Fibroblast of lung (primary cell): ENCODE measurements around the gene NOTCH2. TPM values are rescaled to one million over a fixed set of nuclear protein-coding genes. Genes with fewer than 3 reads are reported as not detected.
A peak's percentile ranks its signal among the peaks of the same experiment; 100 is the strongest.

Experiments used
- DNase-seq, 2 donors: peaks; one replicate each; pipeline versions ENCODE4 v3.0.0 to v3.0.0-alpha.2; 2010; ENCODE audit warnings: low read depth in 2 of 2
- H2AFZ ChIP-seq: 2 replicates; pipeline ENCODE4 v1.5.1; 2012; ENCODE audit warnings: low read length, control low read depth, inconsistent platforms
- H3K27ac ChIP-seq: 2 replicates; pipeline ENCODE4 v1.5.1; 2011; ENCODE audit warnings: low read length, control low read depth; ENCODE audit not compliant: insufficient read depth
- H3K27me3 ChIP-seq: 2 replicates; pipeline ENCODE4 v1.5.1; 2011; ENCODE audit warnings: mild to moderate bottlenecking, low read length; ENCODE audit not compliant: control insufficient read depth, insufficient read depth
- H3K36me3 ChIP-seq: 2 replicates; pipeline ENCODE4 v1.5.1; 2011; ENCODE audit warnings: low read length; ENCODE audit not compliant: control insufficient read depth, insufficient read depth
- H3K4me1 ChIP-seq: 2 replicates; pipeline ENCODE4 v1.5.1; 2011; ENCODE audit warnings: low read length; ENCODE audit not compliant: control insufficient read depth, insufficient read depth; ENCODE audit errors: extremely low read depth
- H3K4me2 ChIP-seq: 2 replicates; pipeline ENCODE4 v1.5.1; 2011; ENCODE audit warnings: low read length, control low read depth; ENCODE audit not compliant: insufficient read depth; ENCODE audit errors: extremely low read depth
- H3K4me3 ChIP-seq, 4 experiments: fragments of 200-600 bp in 1 of 4; sonication (generic) in 1 of 4; replicated peaks in 1 of 4; 2 replicates each; pipeline ENCODE4 v1.5.1; 2011 to 2016; ENCODE audit warnings: low read length in 4 of 4, low read depth in 3 of 4, mild to moderate bottlenecking in 3 of 4, control low read depth in 2 of 4, inconsistent platforms in 1 of 4, mixed read lengths in 1 of 4; ENCODE audit not compliant: insufficient read depth in 1 of 4; ENCODE audit errors: control extremely low read depth in 1 of 4
- H3K79me2 ChIP-seq: 2 replicates; pipeline ENCODE4 v1.5.1; 2012; ENCODE audit warnings: mild to moderate bottlenecking, low read length, inconsistent platforms; ENCODE audit not compliant: control insufficient read depth, insufficient read depth
- H3K9ac ChIP-seq: 2 replicates; pipeline ENCODE4 v1.5.1; 2011; ENCODE audit warnings: mild to moderate bottlenecking, low read length, control low read depth; ENCODE audit not compliant: insufficient read depth
- H3K9me3 ChIP-seq: 2 replicates; pipeline ENCODE4 v1.5.1; 2012; ENCODE audit warnings: low read depth, low read length; ENCODE audit not compliant: control insufficient read depth, insufficient read depth
- H4K20me1 ChIP-seq: 2 replicates; pipeline ENCODE4 v1.5.1; 2011; ENCODE audit warnings: low read length; ENCODE audit not compliant: control insufficient read depth, insufficient read depth; ENCODE audit errors: extremely low read depth
- CTCF ChIP-seq, 2 donors: IDR thresholded peaks in 1 of 2; conservative IDR thresholded peaks in 1 of 2; 1 replicate in 1 of 2; 2 replicates in 1 of 2; pipeline ENCODE4 v1.5.1; 2011 to 2012; ENCODE audit warnings: low read length in 2 of 2, control low read depth in 1 of 2, inconsistent platforms in 1 of 2, low read depth in 1 of 2, mild to moderate bottlenecking in 1 of 2
- EZH2 ChIP-seq: IDR thresholded peaks from 2 replicates; pipeline ENCODE4 v1.5.1; 2012; ENCODE audit warnings: low read length, control low read depth, mild to moderate bottlenecking; ENCODE audit errors: missing control alignments
- polyA plus RNA-seq, 2 donors: library from polyadenylated mRNA; depleted of rRNA in 1 of 2; stranded (reverse) in 1 of 2; unstranded in 1 of 2; fragments of >200 nt; gene quantifications; 2 replicates each; pipeline ENCODE4 v1.2.1, GENCODE V29; 2011 to 2012; ENCODE audit warnings: missing spikeins in 1 of 2
- total RNA-seq: library from RNA; depleted of rRNA; stranded (reverse); fragments of >200 nt; gene quantifications from 2 replicates; pipeline ENCODE4 v1.2.1, GENCODE V29; 2014

The NOTCH2 gene
- total and polyA plus RNA-seq, 2 donors (not counting 1 experiment from before 2014, with no cell fraction given) = 86.3 to 204 TPM

- H3K4me2 ChIP-seq = no peak overlapping the region
- H3K79me2 ChIP-seq = no peaks in the 10 kb centered on the region
- no peak for DNase-seq
- H3K4me1 ChIP-seq = no peaks in the 10 kb centered on the region
- H3K27ac ChIP-seq = no peak overlapping the region
- H3K27me3 ChIP-seq = no peaks in the 10 kb centered on the region
- H3K36me3 ChIP-seq = peaks cover 34% of the 10 kb centered on the region
- H3K4me3 ChIP-seq = no peak overlapping the region
- no peak overlapping the region for H2AFZ ChIP-seq
- no peak for TF ChIP-seq EZH2
- no peak for TF ChIP-seq CTCF (conservative IDR thresholded peaks at IDR 0.05 in 1 of 2, IDR thresholded peaks at IDR 0.05 in 1 of 2; ENCODE audit: low read depth in 1 of 2, low read length in 2 of 2)
- H3K9ac ChIP-seq = no peak overlapping the region
- H4K20me1 ChIP-seq = no peaks in the 10 kb centered on the region
- no peaks in the 10 kb centered on the region for H3K9me3 ChIP-seq
Observed at GRCh38 chr1:119917304-119918055, 152.0 kb downstream of the NOTCH2 start.

GRCh38 chr1:119915517-119915916, 153.9 kb downstream of the NOTCH2 start:
- Histone ChIP-seq H3K27ac (no peak overlapping the region), H3K4me1 (no peaks in the 10 kb centered on the region), H4K20me1 (no peaks in the 10 kb centered on the region), H3K4me2 (no peak overlapping the region), H3K27me3 (no peaks in the 10 kb centered on the region), H3K9ac (no peak overlapping the region), H2AFZ (no peak overlapping the region), H3K9me3 (no peaks in the 10 kb centered on the region), H3K4me3 (no peak overlapping the region), H3K36me3 (peaks cover 27% of the 10 kb centered on the region), H3K79me2 (no peaks in the 10 kb centered on the region)
- TF ChIP-seq CTCF (conservative IDR thresholded peaks at IDR 0.05 in 1 of 2, IDR thresholded peaks at IDR 0.05 in 1 of 2; ENCODE audit: low read depth in 1 of 2, low read length in 2 of 2) (no peak), EZH2 (no peak)
- no peak for DNase-seq

GRCh38 chr1:119914071-119914470, 155.4 kb downstream of the NOTCH2 start:
- Histone ChIP-seq H4K20me1 (no peaks in the 10 kb centered on the region), H3K27me3 (no peaks in the 10 kb centered on the region), H2AFZ (no peak overlapping the region), H3K9me3 (no peaks in the 10 kb centered on the region), H3K9ac (no peak overlapping the region), H3K27ac (no peak overlapping the region), H3K4me1 (no peaks in the 10 kb centered on the region), H3K36me3 (peaks cover 22% of the 10 kb centered on the region), H3K4me3 (no peak overlapping the region), H3K79me2 (no peaks in the 10 kb centered on the region), H3K4me2 (no peak overlapping the region)
- peak in 1 of 2 donors; percentile 59 for DNase-seq
- TF ChIP-seq EZH2 (no peak), CTCF (conservative IDR thresholded peaks at IDR 0.05 in 1 of 2, IDR thresholded peaks at IDR 0.05 in 1 of 2; ENCODE audit: low read depth in 1 of 2, low read length in 2 of 2) (no peak)
